C4-2B (cell line): ENCODE results near the gene GNAT3.

Source experiments
- H3K27ac ChIP-seq: fragments of 450-650 bp; 2 replicates; pipeline ENCODE4 v1.5.1; 2017
- CTCF ChIP-seq: fragments of 450-650 bp; conservative IDR thresholded peaks from 2 replicates; pipeline ENCODE4 v1.5.1; 2017; ENCODE audit warnings: mild to moderate bottlenecking
- ZFX ChIP-seq: fragments of 450-650 bp; IDR thresholded peaks from 2 replicates; pipeline ENCODE4 v1.6.1; 2017

The GNAT3 gene

GRCh38 chr7:80511964-80512363, at the start of gene GNAT3:
Gene GNAT3, minus strand, starts transcription at chr7:80512064. Its CDS starts 138 bp downstream, at chr7:80511926.
- TF ChIP-seq CTCF, result no peak
- no peak within 1 kb of the TSS for H3K27ac ChIP-seq

GRCh38 chr7:80558116-80558515, 46.3 kb upstream of the GNAT3 start:
- TF ChIP-seq CTCF (no peak), ZFX (no peak)

GRCh38 chr7:80552031-80552694, 40.3 kb upstream of the GNAT3 start:
- no peak for TF ChIP-seq ZFX
- no peak for TF ChIP-seq CTCF
- H3K27ac ChIP-seq, result no peak overlapping the region

More at GRCh38 chr7:80558116-80558515, 46.3 kb upstream of the GNAT3 start:
- H3K27ac ChIP-seq, result no peak overlapping the region

- H3K27ac ChIP-seq, result no peak overlapping the region
- TF ChIP-seq ZFX (no peak), CTCF (no peak)
Measured at GRCh38 chr7:80550005-80550404, 38.1 kb upstream of the GNAT3 start.

GRCh38 chr7:80548840-80549530, 37.1 kb upstream of the GNAT3 start:
- no peak overlapping the region for H3K27ac ChIP-seq
- TF ChIP-seq ZFX (no peak), CTCF (no peak)

- TF ChIP-seq CTCF, result no peak
- H3K27ac ChIP-seq, result no peak overlapping the region; the same call in 1 of the 2 replicates
Measured at GRCh38 chr7:80542398-80542797, 30.5 kb upstream of the GNAT3 start.

GRCh38 chr7:80540836-80541235, 29.0 kb upstream of the GNAT3 start:
- no peak overlapping the region for H3K27ac ChIP-seq
- no peak for TF ChIP-seq ZFX
- no peak for TF ChIP-seq CTCF
